G401.6 (cell line): ENCODE data around the gene RBM7.

Experiments
- FAIRE-seq: peaks from 2 replicates; lab custom pipeline; 2012; peaks lifted over from hg19 to GRCh38; lab: Jason Lieb, UNC

RBM7 gene, protein sequence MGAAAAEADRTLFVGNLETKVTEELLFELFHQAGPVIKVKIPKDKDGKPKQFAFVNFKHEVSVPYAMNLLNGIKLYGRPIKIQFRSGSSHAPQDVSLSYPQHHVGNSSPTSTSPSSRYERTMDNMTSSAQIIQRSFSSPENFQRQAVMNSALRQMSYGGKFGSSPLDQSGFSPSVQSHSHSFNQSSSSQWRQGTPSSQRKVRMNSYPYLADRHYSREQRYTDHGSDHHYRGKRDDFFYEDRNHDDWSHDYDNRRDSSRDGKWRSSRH

DNA sequence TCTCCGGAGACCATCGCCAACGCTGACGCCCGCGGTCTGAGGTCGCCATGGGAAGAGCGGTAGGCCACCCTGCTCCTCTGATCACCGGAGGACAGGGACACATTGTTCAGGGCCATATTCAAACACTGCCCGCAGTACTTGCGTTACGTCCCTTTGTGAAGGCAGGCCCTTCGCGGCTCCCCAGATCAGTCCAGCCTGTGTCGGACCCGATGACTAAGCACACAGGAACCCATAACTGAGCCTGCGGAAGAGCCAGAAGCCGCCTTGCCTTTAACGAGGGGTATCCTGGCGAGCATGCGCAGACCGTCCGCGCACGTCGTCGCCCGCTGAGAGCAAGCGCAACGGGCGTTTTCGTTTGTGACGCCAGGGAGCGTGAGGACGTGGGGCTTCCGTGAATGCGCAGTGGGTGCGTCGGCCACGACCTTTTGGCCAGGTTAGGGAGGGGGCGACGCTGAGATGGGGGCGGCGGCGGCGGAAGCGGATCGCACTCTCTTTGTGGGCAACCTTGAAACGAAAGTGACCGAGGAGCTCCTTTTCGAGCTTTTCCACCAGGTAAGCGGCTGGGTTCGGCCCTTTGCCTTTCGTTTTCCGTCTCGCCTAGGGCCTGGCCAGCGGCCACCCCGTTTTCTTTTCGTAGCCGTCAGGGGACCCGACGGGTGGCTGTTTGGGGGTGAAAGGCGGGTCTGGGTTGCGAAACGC, at the start of gene RBM7, which contains the start of gene C11orf71:
TSS of gene RBM7 (plus strand) at position 451 of the 699 bp plus-strand sequence. CDS start at position 457, 6 bp downstream.
TSS of gene C11orf71 (minus strand) at position 296 of the 699 bp plus-strand sequence. CDS start at position 116, 180 bp downstream.
- peak; percentile 97 for FAIRE-seq

DNA sequence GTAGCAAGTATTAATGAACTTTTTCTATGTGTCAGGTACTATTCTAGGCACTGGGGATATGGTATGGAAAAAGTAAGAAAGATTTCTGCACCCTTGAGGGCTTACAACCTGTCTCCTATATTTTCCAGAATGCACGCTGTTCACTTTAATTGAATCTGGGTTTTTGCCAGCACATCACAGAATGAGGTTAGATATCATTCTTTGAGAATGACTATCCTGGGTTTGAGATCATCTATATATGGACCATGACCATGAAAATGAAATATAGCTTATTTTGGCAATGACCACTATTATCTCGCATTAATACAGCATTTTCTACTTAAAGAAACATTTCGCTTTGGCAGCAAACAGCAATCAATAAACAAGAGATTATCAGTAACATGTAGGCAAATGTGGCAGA, 47.0 kb upstream of the RBM7 start:
- FAIRE-seq: no peak

DNA sequence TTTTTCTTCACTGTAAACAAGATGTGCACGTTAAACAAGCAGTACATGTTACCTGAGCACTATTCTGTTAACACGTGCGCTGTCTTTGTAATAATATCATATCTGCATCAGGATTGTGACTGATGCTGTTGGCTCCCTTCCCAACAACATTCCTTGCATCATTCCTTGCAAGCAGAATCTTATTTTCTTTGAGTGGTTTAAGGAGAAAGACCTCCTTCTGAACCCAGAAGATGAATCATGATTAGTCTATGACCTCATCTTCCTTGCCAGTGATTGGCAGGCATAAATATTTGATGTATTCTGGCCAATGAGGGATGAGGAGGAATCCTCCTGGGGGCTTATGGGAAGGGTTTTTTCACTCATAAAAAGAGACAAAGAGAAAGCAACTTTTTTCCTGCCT, 46.4 kb upstream of the RBM7 start:
- FAIRE-seq: no peak

DNA sequence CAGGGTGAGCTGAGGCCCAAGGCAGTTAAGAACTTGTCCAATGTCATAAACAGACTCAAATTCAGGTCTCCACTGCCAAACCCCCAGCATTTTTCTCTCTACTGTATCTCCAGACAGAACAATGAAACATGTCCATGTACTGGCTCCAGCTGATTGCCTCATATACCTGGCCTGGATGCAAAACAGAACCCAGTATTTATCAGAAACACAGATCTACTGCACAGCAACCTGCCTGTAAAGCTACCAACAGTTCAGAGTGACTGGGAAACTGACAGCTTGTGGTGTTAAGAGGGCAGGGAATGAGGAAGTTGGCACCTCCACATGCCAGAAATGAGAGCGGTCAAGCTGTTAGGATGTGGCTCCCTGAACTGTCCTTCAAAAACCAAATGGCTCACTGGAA, 41.8 kb upstream of the RBM7 start:
- FAIRE-seq: no peak

DNA sequence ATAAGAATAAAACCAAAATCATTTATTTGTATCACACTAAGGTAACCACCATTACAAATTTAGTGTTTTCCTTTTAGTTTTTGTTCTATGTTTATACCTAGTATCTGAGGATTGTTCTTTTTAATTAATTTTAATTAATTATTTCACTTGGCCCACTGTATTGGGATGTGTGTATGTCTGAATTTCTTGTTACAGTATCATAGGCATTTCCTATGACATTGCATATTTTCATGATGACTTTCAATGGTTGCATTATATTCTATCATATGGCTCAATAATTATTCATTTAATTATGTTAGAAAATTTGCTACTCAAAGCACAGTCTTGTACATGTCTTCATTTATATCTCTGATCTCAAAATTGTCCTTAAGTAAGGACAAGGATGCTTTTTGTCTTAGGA, 41.1 kb upstream of the RBM7 start:
- FAIRE-seq: no peak

DNA sequence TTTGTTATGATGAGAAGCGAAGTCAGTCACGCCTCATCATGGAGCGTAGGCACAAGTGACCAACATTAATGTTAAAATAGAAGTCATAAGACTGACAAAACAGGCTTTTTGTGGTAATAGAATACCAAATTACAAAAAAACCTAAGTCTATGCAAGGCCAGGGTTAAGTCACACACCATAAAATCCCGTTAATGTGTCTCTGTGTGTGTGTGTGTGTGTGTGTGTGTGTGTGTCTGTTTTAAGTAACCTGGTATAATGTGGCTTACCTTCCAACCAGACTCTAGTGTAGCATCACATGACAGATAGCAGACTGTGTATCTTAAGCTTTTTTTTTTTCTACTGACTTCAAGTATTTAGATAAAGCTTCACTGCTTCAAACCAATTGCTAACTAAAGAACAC, 38.1 kb upstream of the RBM7 start:
- FAIRE-seq: no peak

DNA sequence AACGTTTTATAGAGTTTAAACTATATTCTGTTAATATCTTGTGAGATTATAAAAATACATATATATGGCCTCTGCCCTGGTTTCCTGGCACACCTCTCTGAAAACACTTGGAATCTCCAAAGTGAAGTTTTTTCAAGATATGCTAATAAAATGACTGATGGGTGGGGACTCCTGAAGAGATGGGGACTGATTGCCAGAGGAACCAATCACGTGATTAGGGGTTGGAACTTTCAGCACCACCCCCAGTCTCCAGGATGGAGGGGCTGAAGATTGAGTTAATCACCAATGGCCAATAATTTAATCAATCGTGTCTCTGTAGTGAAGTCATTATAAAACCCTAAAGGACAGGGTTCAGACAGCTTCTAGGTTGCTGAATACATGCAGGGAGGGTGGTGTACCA, 37.5 kb upstream of the RBM7 start:
- no peak for FAIRE-seq

DNA sequence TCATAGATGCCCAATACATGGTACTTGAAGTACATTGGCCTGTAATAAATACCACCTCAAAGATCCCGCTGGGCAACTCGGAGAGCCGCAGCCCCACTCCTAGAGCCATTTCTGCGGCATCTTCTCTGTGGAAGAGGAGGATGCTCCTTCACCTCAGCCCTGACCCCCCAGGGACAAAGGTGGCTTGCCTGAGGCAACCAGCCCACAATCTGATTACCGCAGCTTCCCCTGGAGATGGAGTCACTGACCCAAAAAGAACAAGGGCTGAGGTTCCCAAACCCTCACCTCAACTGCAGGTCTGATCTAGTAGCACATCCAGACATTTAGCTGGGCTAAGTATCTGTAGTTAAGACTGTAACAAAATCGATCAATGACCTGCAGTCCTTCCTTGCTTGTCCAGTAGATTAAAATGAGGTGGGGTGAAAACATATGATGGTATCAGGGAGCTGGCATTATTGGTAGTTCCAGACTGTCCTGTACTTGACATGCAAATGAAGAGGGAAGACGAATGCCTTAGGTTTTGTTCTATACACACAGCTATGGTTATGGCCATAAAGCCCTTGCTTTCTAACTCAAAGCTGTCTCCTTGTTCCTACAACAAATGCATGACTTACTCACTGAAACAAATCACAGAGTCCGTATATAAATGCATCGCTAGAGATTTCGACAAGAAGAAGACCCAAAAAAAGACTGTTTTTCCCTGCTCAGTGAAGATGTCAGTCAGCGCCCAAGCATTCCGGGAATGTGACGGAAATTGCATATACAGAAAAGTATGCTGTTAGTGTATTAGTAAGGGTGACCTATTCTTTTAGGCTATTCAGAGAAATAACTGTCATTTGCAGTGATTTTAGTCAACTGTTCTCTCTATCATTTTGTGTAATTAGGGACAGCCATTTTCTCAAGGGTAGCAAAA, 33.9 kb upstream of the RBM7 start:
- no peak for FAIRE-seq

DNA sequence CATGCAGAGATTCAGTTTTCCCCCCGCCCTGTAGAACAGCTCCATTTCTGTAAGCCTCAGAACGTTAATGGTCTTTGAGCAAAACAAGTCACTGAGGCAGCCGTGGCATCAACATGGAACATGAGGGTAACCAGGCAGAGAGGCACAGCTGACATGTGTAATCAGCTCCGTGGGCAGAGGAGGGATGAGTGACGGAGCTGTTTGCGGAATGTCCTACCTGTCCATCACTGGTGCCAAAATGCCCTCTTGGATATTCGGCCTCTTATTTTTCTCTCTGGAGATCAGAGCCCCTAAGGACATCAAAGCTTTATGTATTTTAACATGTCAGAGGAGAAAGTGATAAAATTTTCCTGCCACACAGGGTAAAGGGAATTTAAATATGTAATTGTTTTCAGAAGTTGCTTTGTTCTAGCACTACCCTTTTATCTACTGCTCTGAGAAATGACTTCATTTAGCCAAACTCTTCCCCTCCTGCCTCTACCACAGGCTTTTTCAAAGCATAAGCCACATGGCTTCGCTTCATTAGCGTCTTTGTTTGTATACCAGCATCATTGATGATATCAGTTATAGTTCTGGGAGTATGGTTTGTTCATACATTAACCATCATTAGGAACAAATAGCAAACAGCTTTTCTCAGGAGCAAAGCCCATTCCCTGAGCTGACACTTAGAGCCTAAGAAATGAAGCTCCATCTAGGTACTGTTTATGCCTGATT, 33.1 kb upstream of the RBM7 start:
- FAIRE-seq: no peak

DNA sequence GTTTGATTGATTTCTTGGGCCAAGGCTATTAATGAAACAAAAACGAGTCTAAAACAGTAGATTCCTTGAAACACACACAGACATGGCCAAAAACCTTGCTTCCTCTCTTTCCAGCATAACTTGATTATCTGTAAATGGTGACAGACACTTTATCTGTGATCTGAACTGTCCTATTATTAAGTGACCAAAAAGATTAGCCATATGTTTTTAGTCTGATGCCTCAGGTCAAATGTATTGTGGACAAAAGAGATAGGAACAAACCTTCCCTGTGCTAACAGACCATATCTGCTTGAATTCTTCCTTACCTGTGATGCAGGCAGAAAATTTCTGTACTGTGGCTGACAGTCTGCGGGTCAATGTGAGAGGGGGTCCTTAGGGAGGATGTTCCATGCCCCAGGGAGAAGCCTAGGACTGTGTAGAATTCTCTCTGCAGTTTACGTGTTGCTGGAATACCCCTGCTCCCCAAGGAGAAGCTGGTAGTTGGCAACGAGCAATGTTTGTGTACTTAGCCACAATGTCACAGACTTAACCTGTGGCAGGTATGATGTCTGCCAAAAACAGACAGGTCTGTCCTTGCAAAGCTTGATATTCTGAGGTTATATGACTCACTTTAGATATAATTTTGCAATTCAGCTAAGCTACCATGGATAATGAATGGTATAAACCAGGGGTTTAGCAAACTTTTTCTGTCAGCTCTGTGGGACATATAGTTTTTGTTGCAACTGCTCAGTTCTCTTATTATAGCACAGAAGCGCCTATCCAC, 31.4 kb upstream of the RBM7 start:
- FAIRE-seq: no peak

DNA sequence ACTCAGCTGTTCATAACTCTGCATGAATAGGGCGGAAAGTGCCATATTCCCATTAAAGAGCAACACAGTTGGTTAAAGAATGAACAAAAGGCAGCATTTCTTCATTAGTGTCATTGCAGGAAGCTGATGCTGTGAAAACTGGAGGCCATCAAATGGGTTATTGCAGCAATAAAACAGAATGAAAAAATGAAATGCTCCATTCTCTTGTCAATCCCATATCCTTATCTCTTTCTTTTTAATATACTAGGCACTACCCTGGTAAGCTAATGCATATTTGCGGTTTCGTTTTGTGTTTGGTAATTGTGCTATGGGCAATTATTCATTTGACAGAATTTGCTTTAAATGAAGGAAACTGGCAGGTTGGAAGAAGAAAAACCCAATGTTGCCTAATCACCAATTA, 25.4 kb upstream of the RBM7 start:
- FAIRE-seq: no peak

DNA sequence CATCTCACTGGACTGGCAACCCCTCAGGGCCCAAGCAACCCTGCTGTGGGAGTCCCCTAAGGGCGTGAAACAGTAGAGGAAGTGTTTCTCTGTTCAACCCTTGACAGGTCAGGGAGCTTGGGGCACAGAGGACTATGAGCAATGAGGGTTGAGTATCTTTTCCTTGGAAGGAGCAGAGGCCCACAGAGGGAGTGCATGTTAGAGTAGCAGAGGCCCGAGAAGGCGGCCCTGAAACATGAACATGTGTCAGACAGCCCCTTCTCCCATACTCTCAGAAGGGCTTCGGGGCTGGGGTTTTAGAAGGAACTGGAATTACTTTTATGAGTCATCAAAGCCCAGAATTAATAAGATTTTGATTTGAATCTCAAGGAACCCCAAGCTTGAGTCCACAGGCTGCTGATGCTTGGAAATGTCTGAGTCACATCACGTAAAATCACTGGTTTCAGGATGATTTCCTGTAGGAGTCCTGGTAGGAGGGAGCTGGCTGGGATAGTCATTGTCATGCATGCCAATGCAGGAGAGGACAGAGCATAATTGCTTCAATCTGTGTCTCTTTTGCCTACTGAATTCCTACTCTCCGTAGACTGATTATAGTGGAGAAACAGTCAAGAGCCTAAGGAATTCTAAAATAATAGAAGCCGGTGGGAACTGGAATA, 22.7 kb upstream of the RBM7 start:
- FAIRE-seq: no peak

DNA sequence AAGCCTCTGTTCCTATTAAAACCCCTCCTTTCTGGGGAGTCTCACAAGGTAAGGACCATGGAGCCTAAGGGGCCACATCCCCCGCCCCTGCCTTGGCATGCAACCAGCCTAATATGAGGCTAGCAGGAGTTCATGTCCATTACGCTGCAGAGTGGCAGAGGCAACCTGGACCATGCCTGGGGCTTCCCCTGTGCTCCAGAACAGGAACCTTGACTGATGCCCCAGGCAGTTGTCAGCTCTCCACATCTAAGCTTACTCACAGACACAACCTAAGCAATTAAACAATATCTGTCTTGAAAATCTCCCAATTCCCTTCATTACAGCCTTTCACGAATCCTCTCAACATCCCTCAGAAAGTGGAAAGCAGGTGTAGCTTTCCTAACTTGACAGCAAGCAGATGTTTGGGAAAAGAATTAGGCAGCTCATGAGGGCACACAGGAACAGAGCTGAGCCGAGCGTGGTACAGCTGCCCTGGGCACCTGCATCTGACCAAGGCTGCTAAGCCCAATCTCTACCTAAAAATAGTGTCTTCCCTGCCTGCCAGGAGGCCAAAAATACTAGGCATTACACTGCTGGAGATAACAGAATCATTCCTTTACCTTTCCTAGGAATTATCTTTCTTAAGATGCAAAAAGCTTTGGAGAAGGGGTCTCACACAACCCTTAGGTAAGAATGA, 20.9 kb upstream of the RBM7 start:
- no peak for FAIRE-seq

DNA sequence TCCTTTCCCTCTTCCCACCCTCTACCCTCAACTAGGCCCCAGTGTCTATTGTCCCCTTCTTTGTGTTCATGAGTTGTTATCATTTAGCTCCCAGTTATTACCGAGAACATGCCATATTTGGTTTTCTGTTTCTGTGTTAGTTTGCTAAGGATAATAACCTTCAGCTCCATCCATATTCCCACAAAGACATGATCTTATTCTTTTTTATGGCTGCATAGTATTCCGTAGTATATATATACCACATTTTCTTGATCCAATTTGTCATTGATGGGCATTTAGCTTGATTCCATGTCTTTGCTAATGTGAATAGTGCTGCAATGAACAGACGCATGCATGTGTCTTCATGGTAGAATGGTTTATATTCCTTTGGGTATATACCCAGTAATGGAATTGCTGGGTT, 18.0 kb upstream of the RBM7 start:
- FAIRE-seq: no peak

DNA sequence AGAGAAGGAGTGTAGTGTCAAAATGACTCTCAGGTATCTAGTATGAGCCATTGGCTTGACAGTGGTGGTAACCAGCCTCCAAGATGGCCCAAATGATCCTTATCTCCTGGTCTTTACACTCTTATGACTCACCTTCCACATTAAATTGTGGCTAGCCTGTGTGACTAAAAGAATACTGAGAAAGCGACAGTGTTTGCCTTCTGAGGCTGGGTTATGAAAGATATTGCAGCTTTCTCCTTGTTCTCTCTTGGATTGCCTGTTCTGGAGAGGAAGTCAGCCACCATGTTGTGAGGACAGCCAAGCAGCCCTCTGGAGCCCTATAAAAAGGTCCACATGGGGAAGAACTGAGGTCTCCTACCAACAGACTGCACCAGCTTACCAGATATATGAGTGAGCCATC, 16.0 kb upstream of the RBM7 start:
- FAIRE-seq: no peak

DNA sequence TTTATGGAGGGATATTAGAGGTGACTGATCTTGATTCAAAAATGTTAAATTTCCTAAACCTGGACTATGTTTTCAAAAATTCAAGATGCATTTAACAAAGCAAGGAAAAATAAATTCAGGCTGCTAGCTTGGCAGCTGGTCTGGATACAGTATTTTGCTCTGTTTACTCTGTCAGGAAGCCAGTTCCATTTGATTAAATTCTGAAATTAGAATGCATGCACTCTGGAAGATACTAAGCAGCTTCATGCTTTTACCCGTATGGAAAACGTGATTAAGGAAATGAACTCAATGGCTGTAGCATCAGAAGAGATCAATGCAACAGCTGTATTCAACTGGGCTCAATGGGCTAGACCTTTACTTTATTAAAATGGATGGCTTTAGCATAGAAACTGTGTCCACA, 14.3 kb upstream of the RBM7 start:
- no peak for FAIRE-seq

DNA sequence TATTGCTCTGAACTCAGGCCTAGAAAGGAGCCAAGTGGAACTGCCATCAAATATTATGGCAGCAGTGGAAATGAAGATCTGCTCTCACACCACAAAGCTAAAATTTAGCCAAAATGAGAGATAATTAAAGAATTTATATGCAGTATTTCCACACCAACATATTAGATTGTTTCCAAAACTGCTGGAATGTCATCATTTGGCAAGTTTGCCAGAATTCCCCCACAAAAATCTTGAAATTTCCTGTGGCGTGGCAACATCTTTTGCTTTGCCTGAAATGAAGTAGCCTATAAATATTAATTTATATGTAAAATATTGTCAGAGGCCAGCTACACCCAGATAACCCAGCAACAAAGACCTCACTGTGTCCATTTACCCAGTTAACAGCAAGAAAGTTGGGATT, 13.9 kb upstream of the RBM7 start:
- no peak for FAIRE-seq

DNA sequence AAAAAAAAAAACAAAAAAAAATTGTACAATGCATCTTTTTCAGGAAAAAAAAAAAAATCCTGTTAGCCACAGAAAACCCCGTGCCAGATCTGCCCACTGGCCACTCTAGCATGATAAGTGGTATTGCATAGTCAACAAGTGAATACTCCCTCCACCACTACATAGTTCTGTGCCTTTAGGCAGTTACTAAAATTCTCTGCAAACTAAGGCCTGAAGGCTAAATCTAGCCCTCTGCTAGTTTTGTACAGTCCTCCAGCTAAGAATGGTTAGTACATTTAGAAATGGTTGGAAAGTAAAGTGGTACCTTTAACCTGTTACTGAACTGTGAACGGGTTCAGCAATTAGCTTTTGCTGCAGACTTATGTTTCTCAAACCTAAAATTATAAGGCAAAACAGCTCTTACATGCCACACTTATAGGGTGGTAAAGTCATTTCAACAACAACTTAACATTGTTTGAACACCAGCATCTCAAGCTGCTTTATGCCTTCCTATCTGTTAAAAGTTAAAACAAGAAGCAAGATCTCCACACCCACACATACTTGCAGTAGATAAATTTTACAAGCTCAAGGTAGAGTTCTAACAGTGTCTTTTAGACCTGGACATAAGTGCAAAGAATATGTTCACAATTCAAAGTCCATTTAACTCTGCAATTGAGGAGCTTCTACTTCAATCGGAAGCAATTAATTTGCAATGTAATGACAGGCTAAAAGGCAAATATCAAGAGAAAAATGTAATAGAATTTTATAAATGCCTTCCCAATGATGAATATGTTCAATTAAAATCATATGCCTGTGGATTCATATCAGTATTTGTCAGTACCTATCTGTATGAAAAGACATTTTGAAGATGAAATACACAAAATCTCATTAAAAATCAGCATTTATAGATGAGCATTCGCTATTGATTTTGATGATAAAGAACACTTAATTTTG, 7.5 kb upstream of the RBM7 start:
- FAIRE-seq: no peak

DNA sequence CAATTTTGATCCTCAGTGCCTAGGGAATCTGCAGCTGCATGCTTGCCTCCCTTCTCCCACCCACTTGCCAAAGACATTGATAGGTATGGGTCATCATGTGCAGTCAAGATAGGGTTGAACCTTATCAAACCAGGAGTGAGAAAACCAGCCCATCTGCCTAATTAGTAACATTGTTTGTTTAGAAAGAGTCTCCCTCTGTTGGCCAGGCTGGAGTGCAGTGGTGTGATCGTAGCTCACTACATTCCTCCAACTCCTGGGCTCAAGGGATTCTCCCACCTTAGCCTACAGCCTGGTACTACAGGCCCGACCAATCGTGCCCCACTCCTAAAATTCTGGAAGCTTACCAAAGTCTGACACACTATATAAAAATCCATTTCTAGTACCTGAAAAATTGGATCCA, 4.7 kb upstream of the RBM7 start:
- FAIRE-seq: no peak
